ENCODE data around the gene VAC14.
A peak's percentile ranks its signal among the peaks of the same experiment; 100 is the strongest.

VAC14 gene

DNA sequence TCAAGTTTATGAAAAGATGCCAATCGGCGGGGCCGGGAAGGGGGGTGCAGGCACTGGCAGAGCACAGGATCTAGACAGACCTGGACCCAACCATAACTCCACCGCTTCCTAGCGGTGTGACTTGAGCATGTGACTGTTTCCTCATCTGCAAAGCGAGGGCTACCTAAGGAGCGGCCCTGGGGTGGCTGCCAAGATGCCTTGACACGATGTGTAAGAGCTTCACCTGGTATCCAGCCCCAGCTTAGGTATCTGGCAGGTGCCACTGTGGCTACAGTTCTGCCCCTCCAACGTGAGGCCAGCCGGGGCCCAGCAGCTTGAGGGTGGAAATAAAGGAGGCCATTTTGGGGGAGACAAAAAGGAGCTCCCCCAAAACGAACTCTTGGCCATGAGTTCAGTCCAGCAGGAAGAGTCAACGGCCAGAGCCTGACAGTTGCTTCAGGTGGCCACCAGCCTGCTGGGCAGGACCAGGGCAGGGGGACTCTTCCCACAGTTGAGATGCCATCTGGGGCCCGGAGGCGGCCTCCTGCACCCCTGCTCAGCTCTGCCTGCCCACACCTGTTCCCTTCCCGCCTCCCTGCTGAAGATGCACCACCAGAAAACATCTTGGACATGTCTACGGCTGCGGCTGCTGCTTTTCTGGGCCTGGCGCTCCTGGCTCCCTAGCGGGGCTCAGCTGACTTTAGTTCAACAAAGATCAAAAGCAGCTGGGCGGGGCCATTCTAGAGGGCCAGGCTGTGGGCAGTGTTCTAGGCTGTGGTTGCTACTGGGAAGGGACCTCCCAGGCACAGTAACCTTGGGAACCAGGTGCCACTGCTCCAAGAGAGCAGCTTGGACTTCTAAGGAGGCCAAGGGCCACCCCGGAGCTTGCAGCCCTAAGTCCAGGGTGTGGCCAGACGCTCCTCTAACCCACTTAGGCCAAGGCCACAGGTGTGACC lies 111.7 kb downstream of the VAC14 start:
- Histone ChIP-seq H2AFZ (ENCODE audit: low read depth, low read length) (no peak overlapping the region), H3K27me3 (ENCODE audit: insufficient read depth, low read length) (no peaks in the 10 kb centered on the region), H3K9me3 (ENCODE audit: low read length) (no peaks in the 10 kb centered on the region), H3K36me3 (ENCODE audit: insufficient read depth, low read length) (no peaks in the 10 kb centered on the region), H3K4me3 (ENCODE audit: low read length) (no peak overlapping the region), H3K4me1 (ENCODE audit: insufficient read depth, low read length) (peaks cover 55% of the 10 kb centered on the region)

- Histone ChIP-seq H3K9me3 (ENCODE audit: low read length) (no peaks in the 10 kb centered on the region), H3K4me1 (ENCODE audit: insufficient read depth, low read length) (peaks cover 46% of the 10 kb centered on the region), H2AFZ (ENCODE audit: low read depth, low read length) (no peak overlapping the region), H3K4me3 (ENCODE audit: low read length) (no peak overlapping the region), H3K36me3 (ENCODE audit: insufficient read depth, low read length) (no peaks in the 10 kb centered on the region), H3K27me3 (ENCODE audit: insufficient read depth, low read length) (no peaks in the 10 kb centered on the region)
Observed at GRCh38 chr16:70688246-70688742, 112.7 kb downstream of the VAC14 start.

- no peaks in the 10 kb centered on the region for H3K27me3 ChIP-seq (ENCODE audit: insufficient read depth, low read length)
- H3K36me3 ChIP-seq (ENCODE audit: insufficient read depth, low read length), result no peaks in the 10 kb centered on the region
- peaks cover 43% of the 10 kb centered on the region for H3K4me1 ChIP-seq (ENCODE audit: insufficient read depth, low read length)
- no peak overlapping the region for H3K4me3 ChIP-seq (ENCODE audit: low read length)
- H2AFZ ChIP-seq (ENCODE audit: low read depth, low read length), result no peak overlapping the region
- H3K9me3 ChIP-seq (ENCODE audit: low read length), result no peaks in the 10 kb centered on the region
Observed at GRCh38 chr16:70687671-70688245, 113.2 kb downstream of the VAC14 start.

DNA sequence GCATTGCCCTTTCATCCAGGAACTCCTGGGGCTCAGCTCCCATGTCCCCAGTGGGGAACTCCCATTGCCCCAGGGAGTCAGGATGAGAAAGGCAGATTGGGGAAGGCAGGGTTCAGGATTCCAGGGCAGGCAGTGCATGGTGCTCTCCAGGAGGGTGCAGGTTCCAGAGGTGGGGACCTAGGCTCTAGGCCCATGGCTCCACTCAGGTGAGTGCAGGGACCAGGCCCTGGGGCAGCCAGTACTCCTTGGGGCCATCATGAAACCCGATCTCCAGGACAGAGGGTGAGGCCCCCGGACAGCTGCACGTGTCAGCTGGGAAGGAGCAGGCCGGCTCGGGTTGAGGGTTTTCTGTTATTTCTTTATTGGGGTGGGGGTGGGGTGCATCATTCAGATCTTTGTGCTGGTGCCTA lies 113.9 kb downstream of the VAC14 start:
- no peaks in the 10 kb centered on the region for H3K9me3 ChIP-seq (ENCODE audit: low read length)
- H2AFZ ChIP-seq (ENCODE audit: low read depth, low read length), result no peak overlapping the region
- H3K4me1 ChIP-seq (ENCODE audit: insufficient read depth, low read length), result peaks cover 42% of the 10 kb centered on the region
- H3K4me3 ChIP-seq (ENCODE audit: low read length), result no peak overlapping the region
- no peaks in the 10 kb centered on the region for H3K27me3 ChIP-seq (ENCODE audit: insufficient read depth, low read length)
- H3K36me3 ChIP-seq (ENCODE audit: insufficient read depth, low read length), result no peaks in the 10 kb centered on the region

DNA sequence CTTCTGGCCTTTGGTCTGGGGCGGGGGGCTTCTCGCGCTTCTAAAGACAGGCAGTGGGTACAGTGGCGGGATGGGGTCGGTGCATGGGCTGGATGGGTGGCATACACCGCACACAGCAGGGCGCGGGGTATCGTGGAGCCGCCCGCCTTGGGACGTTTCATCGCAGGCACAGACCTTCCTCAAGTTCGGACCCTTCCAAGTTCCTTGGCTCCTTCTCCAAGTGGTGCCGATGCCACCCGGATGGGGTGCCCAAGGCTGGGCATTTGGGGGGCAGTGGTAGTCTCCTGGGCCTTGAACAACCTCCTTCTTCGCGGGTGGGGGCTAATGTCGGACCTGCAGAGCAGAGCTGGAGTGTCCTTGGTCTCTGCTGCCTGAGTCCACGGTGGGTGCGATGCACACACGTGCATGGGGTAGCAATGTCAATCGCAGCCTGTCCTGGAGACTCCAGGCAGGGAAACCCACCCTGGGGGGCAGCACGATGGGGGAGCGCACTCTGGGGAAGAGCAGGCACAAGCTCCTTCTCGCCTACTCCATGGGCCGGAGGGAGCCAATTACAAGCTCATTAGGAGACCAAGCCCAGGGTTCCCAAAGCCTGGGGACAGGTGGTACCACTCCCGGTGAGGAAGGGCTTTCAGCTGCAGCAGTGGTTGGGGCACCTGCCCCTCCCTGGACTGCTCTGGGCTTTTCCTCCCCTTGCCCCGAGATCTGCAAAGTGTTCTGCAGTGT lies 114.4 kb downstream of the VAC14 start:
- Histone ChIP-seq H3K4me3 (ENCODE audit: low read length) (peak overlapping the region; percentile 92), H3K36me3 (ENCODE audit: insufficient read depth, low read length) (no peaks in the 10 kb centered on the region), H3K27me3 (ENCODE audit: insufficient read depth, low read length) (no peaks in the 10 kb centered on the region), H2AFZ (ENCODE audit: low read depth, low read length) (no peak overlapping the region), H3K9me3 (ENCODE audit: low read length) (no peaks in the 10 kb centered on the region), H3K4me1 (ENCODE audit: insufficient read depth, low read length) (peaks cover 39% of the 10 kb centered on the region)

DNA sequence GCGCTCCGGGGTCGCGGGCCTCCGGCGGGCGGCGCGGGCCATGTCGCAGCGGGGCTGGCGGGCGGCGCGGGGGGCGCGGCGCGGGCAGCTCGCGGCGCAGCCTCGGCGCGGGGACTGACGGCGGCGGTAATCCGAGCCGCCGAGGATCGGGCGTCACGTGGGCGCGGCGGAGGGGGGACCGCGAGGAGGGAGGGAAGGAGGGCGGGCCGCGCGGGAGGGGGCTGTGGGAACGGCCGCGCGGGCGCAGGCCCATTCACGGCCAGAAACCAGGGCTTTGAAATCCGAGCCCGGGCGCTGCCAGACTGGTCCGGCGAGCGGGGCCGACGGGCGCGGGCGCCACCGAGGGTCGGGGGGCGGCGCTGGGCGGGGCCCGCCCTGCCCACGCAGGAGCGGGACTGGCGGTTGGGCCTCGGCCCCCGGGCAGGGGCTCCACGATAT lies 115.0 kb downstream of the VAC14 start, which contains the start of gene MTSS2:
Gene MTSS2, minus strand, starts transcription at position 116 of the 438 bp plus-strand sequence. CDS start 262 bp downstream, outside the sequence.
- peak within 1 kb of the TSS; percentile 92 for H3K4me3 ChIP-seq (ENCODE audit: low read length)
- H3K4me1 ChIP-seq (ENCODE audit: insufficient read depth, low read length), result peaks cover 34% of the 10 kb centered on the region
- peak within 1 kb of the TSS; percentile 57 for H2AFZ ChIP-seq (ENCODE audit: low read depth, low read length)
- H3K27me3 ChIP-seq (ENCODE audit: insufficient read depth, low read length), result no peaks in the 10 kb centered on the region
- no peaks in the 10 kb centered on the region for H3K9me3 ChIP-seq (ENCODE audit: low read length)
- H3K36me3 ChIP-seq (ENCODE audit: insufficient read depth, low read length), result no peaks in the 10 kb centered on the region

DNA sequence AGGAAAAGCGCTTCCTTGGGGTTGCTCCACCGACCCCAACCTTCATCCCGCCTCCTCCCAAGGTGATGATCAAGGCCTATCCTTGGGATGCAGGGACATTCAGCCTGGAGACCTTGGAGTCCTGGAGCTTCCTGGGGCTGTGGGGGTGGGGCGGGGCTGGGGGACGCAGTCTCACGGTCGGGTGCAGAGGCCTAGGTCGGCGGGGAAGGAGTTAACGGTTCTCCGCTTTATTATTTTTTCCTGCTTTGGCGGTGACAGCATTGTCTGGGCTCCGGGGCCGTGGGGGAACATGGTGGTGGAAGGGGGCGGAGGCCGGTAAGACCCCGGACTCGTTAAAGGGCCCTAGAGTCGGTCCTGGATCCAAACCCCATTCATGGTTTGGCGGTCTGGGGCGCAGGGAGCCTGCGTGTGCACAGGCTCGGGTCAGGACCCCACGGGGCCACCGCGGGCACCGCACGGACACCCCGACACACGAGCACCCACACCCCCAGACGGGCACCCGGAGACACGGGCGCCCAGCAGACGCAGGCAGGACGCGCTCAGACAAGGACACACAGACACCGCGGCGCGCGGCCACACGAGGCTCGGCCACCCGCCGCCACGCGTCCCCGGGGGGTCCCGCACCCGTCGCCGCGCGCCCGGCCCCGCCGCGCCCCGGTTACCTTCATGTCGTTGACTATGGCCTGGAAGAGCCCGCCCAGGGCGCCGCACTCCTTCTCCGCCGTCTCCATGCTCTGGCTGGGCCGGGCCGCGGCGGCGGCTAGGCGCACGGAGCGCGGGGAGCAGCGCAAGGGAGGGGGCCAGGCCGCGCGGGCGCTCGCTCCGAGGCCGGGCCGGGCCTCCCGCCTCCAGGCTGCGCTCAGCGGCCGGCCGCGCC lies 115.7 kb downstream of the VAC14 start:
- Histone ChIP-seq H3K9me3 (ENCODE audit: low read length) (no peaks in the 10 kb centered on the region), H2AFZ (ENCODE audit: low read depth, low read length) (peak overlapping the region; percentile 57), H3K4me1 (ENCODE audit: insufficient read depth, low read length) (peaks cover 34% of the 10 kb centered on the region), H3K27me3 (ENCODE audit: insufficient read depth, low read length) (no peaks in the 10 kb centered on the region), H3K4me3 (ENCODE audit: low read length) (peak overlapping the region; percentile 92), H3K36me3 (ENCODE audit: insufficient read depth, low read length) (peaks cover 5% of the 10 kb centered on the region)

DNA sequence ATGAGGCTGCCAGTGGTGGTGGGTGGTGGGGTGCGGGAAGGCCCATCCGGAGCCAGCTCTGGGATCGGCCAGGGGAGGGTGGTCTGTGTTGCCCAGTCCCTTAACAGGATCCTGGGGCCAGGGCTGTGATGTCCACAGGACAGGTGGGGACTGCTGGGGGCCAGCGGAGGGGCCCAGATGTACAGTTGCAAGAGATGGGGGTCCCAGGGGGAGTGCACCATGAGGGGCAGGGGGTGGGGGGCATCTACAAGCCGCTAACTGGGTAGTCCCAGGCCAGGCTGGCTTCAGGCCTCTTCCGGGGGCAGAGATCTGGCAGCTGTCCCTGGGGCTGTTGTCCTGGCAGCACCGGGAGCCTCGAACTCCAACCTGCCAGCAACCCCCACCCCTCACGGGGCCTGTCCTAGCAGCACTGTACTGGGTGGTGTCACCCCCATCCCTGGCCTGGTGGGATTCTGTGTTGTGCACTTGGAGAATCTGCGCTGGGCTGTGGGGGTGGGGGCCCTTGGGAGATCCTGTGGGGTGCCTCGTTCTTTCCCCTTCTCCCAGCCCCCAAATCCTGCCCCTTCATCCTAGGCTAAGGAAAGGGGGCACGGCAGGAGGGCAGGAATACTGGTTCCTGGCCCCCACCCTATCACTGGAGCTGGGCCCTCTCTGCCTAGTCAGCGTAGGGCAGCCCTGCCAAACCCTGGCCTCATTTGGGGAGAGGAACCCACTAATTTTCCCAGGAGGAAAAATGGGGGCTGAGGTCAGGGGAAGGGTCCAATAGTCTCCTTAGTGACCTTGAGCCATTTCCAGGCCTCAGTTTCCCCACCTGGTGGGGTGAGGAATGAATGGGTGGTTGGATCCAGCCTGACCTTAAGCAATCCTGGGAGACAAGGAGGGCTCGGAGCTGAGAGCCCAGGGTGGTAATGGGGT lies 116.6 kb downstream of the VAC14 start:
- H3K9me3 ChIP-seq (ENCODE audit: low read length), result no peaks in the 10 kb centered on the region
- peaks cover 7% of the 10 kb centered on the region for H3K36me3 ChIP-seq (ENCODE audit: insufficient read depth, low read length)
- H3K27me3 ChIP-seq (ENCODE audit: insufficient read depth, low read length), result no peaks in the 10 kb centered on the region
- H2AFZ ChIP-seq (ENCODE audit: low read depth, low read length), result no peak overlapping the region
- peak overlapping the region; percentile 92 for H3K4me3 ChIP-seq (ENCODE audit: low read length)
- H3K4me1 ChIP-seq (ENCODE audit: insufficient read depth, low read length), result peaks cover 34% of the 10 kb centered on the region

DNA sequence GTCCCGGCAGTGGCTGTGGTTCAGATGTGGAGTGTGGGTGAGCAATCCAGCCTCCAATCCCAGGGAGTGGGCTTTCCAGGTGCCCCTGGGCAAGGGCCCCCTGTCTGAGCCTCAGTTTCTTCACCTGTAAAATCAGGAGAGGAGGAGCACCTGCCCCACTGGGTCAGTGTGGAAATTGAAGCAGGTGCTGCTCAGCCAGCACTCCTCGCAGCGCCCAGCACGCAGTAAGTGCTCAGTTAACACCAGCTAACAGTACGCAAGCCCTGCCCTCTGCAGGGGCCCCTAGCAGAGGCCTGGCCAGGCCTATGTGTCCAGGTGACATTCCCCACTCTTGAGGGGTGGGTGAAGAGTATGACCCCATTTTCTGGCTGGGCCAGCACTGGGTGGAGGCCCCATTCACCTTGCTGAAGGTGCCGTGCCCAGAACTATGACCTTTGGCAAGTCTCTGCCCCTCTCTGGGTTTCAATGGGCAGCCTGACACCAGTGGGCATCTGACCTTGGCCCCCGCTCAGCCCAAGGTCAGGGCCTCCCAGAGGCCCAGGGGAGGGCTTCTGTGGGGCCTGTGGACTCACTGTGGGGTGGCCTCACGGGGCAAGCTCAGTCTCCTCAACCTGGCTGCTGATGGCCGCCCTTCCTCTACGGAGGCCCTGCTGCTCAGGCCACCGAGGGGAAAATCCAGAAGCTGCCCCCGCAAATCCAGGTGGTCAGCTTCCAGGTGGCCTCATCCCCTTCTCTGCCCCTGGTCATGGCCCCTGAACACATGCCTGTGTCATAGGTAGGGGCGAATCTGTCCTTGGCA lies 117.6 kb downstream of the VAC14 start:
- H3K4me3 ChIP-seq (ENCODE audit: low read length), result no peak overlapping the region

DNA sequence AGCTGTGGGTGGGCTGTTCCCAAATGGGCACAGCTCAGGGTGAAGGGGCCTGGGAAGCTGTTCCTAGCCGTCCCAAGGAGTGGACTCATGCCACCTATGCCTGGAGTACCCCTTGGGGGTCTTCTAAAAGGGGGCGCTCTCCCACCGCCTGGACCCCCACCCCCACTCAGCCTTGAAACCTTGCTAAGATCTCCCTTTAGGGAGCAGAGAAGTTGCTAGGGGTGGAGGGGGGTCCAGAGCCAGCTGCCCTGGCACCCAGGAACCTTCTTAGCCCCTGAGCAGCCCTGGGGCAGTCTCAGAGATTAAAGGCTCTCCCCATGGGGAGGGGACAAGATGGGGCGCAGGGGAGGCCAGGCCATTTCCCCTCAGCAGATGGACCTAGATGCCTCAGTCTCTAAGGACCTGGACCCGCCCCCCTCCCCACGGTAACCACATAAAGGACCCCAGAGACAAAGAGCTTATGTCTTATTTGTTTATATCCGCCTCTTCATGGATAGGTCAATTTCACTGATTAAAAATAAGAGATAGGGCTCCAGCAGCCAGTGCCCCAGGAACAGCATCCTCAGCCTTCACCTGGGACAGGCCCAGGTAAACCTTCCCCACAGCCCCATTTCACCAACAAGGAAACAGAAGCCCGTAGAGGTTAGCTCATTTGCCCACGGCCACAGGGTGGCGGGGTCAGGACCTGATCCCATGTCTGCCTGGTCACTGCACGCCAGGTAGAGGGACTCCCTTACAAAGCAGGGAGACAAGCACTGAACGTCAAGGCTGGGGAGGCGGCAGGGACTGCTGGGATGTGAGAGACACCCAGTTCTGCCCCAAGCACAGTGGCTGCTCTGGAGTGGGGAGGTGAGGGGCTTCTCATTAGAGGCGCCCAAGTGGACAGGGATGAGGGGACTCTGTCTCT lies 118.5 kb downstream of the VAC14 start:
- H3K4me1 ChIP-seq (ENCODE audit: insufficient read depth, low read length), result peaks cover 32% of the 10 kb centered on the region
- no peaks in the 10 kb centered on the region for H3K27me3 ChIP-seq (ENCODE audit: insufficient read depth, low read length)
- H3K36me3 ChIP-seq (ENCODE audit: insufficient read depth, low read length), result peaks cover 26% of the 10 kb centered on the region
- no peak overlapping the region for H2AFZ ChIP-seq (ENCODE audit: low read depth, low read length)
- H3K9me3 ChIP-seq (ENCODE audit: low read length), result no peaks in the 10 kb centered on the region
- H3K4me3 ChIP-seq (ENCODE audit: low read length), result no peak overlapping the region

More for the DNA sequence above, 117.6 kb downstream of the VAC14 start:
- H3K4me1 ChIP-seq (ENCODE audit: insufficient read depth, low read length), result peaks cover 34% of the 10 kb centered on the region
- H3K36me3 ChIP-seq (ENCODE audit: insufficient read depth, low read length), result peaks cover 17% of the 10 kb centered on the region
- H3K9me3 ChIP-seq (ENCODE audit: low read length), result no peaks in the 10 kb centered on the region
- H2AFZ ChIP-seq (ENCODE audit: low read depth, low read length), result no peak overlapping the region
- H3K27me3 ChIP-seq (ENCODE audit: insufficient read depth, low read length), result no peaks in the 10 kb centered on the region
